GM19238 (cell line): ENCODE data around the gene UGCG.

Source experiments
- DNase-seq: peaks from one replicate; pipeline ENCODE4 v3.0.0; 2011; ENCODE audit warnings: low spot score; ENCODE audit not compliant: insufficient read length

The UGCG gene

DNA sequence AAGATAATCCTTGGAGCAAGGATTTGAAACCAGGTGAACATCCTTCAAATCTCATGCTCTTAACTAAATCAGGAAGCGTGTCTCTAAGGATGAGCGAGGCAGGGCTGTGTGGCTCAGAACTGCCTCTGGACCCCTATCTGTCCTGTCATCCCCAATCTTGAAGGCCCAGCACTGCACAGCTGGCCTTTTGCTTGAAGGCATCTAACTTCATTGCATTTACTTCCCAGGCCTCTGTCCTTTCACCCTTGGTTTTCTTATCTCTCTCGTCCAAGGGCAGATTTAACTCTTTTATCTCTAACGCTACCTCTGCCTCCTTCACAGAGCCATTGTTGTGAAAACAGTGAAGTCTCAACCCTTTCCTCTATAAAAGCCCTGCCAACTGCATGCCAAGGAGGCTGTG lies 83.8 kb downstream of the UGCG start:
- DNase-seq: no peak

DNA sequence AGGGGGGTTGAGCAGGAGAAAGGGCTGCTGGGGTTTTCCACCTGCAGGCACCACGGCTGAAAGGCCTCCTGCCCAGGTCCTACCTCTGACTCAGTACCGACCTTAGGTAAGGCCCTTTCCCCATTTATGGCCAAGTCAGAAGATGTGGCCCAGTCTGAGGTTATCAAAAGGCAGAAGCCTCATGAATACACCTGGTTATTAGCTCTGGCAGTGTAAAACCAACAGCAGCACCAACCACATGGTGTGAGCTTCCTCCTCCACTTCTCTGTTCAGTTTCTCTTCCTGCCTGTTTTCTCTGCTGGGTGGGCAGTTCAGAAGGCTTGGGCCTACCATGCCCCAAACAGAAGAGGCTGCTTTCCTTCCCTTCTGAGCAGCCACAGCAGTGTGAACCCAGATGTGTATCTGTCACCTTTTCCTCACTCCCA lies 86.9 kb downstream of the UGCG start:
- DNase-seq: peak; percentile 35

DNA sequence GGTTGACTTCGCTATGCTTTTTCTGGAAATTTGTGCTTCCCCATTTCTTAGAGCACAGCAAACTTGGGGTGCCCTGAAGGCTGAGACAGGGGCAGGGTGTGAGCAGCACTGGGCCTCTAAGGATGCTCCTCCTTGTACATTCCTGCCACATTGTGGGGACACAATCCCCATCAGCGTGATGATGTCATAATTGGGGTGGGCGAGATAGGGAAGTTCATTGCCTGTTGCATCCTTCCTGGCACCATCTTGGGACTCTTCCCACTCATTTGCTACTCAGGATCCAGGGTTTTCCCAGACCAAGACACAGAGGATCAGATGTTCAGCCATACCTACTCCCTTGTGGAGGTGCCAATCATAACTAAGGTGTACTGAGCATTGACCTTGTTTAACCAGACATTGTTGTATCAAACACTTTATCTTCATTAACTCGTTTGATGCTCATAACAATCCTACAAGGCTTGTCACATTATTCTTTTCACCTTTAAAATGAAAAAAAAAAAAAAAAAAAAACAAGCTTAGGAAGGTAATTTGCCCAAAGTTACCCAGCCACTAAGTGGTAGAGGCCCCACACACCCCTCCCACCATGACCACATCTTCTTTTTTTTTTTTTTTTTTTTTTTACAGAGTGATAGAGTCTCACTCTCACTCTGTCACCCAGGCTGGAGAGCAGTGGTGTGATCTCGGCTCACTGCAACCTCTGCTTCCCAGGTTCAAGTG lies 87.6 kb downstream of the UGCG start:
- no peak for DNase-seq
